Activated CD4-positive, alpha-beta T cell treated with anti-CD3 and anti-CD28 coated beads for 48 hours (primary cell): ENCODE results near the gene IL17RD.
"Not testable (repeated sequence)": the region's sequence is repeated elsewhere in the genome, so short reads cannot be mapped to it uniquely, and the experiment has no call there.

Source experiments
- DNase-seq: peaks from one replicate; pipeline ENCODE4 v3.0.0-alpha.2; 2020

IL17RD gene

DNA sequence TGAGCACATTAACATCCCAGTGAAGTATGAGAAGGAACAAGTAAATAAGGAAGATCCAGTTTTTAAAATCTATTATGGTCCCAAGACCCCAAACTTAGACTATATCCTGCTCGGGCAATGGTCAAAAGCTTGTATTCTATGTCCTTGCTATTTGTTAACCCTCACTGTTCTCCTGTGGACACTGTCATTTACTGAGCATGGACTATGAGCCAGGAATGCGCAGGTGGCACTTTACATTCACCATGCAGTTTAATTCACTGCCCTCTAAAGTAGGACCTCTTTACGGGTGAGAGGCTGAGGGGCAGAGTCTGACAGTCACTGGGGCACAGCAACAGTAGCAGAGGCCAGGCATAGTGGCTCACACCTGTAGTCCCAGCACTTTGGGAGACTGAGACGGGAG is 76.1 kb downstream of the IL17RD start:
- no peak for DNase-seq

DNA sequence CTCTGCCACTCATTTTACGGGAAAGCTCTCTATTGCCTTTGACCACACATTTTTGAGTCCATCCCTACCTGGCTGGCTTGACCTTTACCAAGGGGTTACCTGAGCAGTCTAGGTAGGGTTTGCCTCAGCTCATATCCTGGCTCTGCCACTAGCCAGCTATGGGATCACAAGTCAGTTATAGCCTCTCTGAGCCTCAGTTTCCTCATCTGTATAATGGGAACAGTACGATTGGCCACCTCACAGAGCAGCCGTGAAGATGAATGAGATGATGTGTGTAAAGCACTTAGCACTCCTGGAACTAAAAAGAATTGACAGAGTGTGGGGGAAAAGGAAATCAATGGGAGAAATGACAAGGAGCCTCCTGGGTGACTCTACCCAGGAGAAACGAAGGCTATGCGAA is 76.7 kb downstream of the IL17RD start:
- DNase-seq = no peak

DNA sequence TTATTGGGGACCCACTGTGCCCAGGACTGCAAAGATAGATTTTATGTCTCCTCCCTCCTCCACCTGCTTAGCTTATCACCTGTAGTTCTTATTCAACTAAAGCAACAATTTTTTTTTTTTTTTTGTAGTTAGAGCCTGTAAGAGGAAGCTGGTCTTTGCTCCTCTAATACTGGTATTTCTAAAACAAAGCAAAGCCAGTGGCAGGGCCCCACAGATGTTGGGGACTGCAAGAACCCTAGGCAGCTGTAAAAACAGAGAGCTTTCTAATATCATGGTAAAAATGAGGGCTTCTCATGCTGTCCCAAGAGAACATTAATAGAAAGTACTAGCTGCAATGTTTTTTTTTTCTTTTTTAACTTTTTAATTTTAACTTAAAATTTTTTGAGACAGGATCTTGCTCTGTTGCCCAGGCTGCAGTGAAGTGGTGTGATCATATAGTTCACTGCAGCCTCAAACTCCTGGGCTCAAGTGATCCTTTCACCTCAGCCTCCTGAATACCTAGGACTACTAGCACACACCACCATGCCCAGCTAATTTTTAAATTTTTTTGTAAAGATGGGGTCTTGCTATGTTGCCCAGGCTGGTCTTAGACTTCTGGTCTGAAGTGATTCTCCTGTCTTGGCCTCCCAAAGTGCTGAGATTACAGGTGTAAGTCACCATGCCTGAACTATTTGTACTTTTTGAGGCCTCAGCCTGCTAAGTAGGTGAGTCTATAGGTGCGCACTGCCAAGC is 77.6 kb downstream of the IL17RD start:
- no peak for DNase-seq

DNA sequence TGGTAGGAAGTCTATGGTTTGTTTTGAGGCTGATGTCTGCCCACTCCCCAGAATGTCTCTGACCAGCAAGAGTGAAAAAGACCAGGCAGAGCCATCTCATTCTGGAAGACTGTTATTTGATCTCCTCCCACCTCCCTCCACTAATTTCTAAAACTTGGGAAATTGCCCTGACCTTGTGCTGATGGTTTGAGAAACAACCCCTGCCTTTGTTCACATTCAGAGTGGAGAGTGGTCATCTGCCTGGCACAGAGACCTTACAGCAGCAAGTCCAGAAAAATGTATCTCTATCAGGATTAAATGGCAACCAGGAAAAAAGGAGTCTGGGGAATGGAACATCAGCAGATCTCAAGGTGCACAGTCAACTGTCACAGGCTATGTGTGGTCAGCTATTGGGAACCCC is 79.0 kb downstream of the IL17RD start:
- DNase-seq = no peak

DNA sequence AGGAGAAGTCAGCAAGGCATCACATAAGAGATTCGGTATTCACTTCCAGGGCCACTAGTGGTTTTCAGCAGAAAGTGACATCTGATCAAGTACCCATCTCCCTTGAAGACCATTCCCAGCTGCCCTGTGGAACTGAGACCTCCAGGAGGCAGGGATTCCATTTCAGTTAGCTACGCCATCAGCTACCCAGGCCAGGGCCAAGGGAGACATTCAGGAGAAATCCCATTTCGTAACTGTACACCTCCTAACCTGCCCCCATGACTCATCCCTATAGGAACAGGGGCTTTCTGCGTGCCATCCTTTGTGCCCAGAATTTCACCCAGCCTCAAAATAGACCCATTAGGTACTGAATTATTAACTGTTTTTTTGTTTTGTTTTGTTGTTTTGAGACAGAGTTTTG is 79.9 kb downstream of the IL17RD start:
- no peak for DNase-seq

DNA sequence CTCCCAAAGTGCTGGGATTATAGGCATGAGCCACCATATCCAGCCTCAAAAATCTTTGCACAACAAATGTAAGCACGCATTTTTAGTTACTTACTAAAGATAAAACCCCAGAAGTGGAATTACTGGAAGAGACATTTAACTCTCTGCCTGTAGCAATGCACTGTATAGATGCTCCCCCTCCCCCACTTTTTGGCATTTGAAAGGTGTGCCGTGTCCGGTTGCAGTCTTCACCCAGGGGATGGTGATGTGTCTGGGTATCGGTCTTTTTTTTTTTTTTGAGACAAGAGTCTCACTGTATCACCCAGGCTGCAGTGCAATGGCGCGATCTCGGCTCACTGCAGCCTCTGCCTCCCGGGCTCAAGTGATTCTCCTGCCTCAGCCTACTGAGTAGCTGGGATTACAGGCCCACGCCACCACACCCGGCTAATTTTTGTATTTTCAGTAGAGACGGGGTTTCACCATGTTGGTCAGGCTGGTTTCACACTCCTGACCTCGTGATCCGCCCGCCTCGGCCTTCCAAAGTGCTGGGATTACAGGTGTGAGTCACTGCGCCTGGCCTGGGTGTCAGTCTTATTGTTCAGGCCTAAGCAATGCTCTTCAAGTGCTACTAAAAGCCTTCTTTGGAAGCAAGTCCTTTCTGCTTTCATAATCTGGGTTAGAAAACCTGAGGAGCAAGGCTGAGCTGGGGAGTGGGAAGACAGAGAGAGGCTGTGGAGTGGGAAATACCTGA is 81.7 kb downstream of the IL17RD start:
- DNase-seq = not testable (repeated sequence)

DNA sequence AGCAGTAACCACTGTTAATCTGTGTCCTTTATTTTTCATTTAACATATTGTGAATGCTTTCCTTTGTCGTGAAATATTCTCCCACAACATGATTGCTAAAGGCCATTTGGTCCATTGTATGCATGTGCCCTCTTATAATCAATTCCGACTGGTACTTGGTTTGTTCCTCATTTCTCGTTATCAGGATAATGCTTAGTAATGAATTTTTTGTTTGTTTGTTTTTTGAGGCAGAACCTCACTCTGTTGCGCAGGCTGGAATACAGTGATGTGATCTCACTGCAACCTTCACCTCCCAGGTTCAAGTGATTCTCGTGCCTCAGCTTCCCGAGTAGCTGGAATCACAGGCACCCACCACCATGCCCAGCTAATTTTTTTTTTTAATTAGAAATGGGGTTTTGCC is 82.7 kb downstream of the IL17RD start:
- no peak for DNase-seq

DNA sequence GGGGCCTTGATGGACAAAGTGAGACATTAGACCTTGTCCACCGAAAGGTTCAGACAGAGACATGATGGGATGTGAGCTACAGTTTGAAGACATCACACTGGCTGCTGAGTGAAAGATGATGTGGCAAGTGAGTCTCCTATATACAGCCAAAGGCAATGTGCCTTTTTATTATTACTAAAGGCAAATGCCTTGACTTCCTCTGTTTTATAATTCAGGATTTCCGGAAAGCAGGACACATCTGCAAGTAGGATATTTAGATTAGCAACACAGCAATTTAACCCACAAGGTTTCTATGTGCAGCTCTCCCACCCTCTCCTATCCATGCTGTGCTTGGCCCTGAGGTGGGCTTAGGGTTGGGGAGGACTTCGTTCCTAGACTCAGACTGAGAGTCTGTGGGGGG is 84.0 kb downstream of the IL17RD start:
- no peak for DNase-seq

DNA sequence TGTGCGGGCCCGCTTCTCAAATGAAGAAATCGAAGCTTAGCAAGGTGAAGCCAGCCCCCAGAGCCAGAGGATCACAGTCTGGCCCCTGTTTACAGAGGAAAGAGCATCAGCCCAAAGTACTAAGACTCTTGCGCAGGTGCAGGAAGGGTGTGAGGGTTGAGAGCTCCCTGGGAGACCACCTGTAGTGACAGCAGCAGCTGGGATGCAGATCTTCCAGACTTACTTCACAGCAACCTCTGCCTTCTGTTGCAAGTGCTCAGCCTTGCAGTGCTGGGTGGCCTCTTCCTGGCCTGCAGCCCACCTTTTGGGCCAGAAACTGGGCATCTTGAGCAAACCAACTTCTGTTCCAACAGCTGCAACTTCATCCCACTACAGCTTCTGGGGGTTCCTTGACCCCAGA is 85.0 kb downstream of the IL17RD start:
- DNase-seq = no peak

DNA sequence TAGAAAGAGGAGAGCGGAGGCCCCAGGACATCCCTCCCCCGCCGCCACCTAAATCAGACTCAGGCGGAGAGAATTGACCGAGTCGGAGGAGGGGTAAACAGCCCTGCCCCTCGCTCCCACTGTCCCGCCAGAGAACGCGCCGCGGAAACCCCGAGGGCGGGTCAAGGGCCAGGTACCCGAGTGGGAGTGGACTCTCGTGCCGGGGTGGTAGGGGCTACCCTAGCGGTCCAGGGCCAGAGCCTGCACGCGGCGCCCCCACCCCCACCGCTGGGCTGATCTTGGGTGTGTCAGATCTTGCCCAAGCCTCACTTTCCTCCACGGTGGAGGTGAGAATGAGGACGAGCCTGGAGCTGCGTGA is 85.7 kb downstream of the IL17RD start:
- no peak for DNase-seq

DNA sequence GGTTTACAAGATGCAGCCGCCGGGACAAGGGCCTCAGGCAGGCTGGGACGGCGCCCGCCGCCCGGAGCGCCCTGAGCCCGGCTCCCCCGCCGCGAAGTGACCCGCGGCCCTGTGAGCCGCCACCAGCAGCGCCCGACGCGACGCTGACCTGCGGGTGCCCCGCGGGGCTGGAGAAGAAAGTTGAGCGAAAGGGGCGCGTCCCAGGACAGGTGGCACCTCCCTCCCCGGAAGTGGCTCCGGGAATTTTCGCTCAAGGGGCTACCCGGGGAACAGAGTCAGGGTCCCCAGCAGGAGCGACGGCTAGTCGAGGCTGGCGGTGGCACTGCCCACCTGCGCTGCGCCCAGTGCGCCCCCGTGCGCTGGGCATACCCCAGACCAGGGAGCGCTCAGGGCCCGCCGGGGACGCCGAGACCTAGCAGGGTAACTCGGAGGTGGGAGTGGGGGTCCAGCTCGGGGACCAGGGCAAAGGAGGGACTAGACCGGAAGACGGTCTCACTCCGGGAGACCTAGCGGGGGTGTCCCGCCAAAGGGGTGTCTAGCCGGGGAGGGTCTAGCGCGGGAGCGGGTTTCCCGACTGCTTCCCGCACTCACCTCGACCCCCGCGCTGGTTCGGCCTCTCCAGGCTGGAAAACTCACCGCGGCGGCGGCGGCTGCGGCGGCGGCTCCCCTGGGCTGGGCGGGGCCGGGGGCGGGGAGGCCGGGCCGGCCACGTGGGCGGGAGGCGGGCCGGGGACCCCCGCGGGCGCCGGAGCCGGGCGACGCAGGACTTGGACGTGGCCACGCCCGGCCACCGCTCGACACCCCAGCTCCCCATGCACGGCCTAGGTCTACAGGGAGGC is 86.3 kb downstream of the IL17RD start:
- peak; percentile 15 for DNase-seq

DNA sequence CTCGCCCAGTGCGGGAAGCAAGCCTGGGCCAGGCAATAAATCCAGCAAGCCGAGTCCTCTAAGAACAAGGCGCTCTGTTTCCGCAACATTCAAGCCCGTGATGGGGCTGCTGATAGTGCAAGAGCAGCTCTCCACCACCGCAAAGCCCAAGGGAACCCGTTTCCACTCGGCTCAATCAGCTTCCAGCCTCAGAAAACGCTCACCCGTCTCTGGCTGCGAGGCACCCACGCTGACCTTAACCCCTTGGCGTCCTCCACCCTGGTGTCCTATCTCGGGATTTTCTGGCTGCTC is 86.9 kb downstream of the IL17RD start:
- peak; percentile 37 for DNase-seq

DNA sequence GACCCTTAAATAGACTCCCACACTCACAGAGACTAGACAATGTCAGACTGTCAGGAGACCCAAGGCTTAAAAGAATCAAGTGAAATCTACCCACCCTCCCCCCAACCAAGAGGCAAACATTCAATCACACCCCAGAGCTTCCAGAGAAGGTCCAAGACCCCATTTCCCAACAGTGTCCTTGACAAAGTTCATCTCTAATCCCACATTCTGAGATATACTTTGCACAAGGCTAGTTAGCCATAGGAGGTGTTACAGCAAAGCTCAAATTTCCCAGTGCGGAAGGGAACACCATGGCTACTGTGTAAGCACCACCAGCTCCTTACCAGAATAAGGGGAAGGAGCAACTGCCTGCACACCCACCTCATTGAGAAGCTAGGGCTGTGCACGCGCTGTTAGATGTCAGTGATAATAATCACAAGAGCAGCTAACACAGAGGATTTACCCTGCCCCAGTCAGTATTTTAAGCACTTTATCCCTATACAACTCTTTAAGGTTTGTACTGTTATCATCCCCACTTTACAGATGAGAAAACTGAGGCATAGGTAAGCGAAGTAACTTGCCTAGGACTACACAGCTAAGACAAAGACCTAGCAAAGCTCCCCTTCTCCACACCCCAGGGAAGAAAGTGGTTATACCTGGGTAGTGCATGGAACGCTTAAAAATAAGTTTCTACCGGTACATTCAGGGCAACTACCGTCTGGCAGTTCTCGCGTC is 87.4 kb downstream of the IL17RD start:
- no peak for DNase-seq

DNA sequence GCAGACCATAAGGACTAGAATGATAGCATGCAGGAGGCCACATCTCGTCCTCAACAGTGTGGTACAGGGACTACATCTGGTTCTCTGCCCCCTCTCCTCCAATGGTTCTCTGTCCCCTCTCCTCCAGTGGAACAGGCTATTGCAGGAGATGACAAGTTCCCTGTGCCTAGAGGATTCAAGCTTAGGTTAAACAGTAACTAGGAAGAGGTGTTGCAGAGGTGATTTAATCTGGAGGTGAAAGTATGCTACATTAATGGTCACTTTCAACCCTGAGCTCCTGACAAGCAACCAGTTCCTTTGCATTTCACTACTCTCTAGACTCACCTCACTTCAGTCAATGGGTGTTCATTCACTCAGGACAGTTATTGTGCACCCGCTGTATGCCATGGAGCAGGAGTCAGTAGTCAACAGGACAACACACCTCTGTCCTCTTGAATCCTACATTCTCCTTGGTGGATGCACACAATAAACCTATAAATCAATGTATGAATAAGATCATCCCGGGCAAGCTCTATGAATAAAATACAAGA is 88.7 kb downstream of the IL17RD start:
- DNase-seq = no peak

DNA sequence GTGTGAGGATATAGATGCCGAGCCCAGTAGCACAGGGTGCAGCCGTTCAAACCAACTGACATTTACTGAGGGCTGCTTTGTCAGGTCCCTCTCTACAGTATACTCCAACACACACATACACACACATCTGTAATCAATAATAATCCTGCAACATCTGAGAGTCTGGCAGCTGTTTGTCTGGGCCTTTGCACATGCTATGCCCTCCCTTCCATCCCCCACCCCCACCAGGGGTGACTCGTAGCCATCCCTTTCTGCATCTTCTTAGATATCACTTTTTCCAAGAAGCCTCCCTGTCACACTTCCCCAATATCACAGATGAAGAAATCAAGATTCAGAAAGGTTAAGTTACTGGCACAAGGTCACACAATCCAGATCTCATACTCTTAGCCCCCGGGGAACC is 91.0 kb downstream of the IL17RD start:
- no peak for DNase-seq

DNA sequence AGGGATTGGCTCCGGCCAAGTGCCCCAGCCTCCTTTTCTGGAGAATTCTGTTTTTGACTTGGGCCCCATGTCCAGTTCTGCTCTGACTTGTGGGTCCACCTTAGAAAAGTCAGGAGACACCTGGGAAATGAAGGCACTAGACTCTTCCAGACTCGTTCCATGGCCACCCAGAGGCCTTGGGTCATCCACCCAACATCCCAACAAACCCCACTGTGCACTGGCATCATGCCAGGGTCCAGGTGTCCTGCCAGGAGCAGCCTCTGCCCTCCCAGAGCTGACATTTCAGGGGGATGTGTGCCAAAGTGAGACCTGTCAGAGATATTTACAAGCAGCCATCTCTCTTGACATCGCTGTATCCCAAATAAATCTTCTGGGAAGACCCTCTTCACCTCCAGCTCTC is 91.5 kb downstream of the IL17RD start:
- DNase-seq = no peak

DNA sequence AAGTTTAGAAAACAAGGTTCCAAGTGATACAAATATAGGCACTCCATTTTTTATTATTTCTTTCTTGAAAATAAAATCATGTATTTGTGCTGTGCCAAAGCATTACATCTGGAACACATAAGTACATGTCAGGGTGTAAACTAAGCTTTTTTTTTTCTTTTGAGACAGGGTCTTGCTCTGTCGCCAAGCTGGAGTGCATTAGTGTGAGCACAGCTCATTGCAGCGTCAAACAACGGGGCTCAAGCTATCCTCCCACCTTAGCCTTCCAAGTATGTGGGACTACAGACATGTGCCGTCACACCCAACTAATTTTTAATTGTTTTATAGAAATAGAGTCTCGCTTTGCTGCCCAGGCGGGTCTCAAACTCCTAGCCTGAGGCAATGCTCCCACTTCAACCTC is 95.7 kb downstream of the IL17RD start:
- DNase-seq = no peak

DNA sequence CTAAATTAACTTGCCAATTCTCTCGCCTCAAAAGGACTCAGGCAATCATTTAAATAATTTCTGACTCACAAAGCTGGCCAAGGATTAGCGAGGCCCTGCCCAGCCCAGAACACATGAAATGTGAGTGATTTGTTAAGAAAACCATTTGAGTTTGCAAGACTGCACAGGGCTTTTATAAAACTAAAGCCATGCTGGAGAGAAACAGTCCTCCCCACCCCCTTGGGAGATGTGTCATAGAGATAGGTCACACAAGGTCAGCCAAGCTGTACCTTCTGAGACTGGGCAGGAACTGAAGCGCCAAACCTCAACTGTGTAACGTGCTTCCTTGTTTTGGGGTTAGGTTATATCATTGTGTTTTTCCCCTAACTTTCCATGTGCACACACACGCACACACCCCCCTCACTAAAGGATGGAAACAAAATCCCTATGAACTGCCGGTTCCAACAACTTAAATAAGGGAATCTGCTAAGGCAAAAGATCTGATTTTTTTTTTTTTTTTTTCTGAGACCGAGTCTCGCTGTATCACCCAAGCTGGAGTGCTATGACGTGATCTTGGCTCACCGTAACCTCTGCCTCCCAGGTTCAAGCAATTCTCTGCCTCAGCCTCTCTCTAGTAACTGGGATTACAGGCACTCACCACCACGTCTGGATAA is 96.6 kb downstream of the IL17RD start:
- no peak for DNase-seq

DNA sequence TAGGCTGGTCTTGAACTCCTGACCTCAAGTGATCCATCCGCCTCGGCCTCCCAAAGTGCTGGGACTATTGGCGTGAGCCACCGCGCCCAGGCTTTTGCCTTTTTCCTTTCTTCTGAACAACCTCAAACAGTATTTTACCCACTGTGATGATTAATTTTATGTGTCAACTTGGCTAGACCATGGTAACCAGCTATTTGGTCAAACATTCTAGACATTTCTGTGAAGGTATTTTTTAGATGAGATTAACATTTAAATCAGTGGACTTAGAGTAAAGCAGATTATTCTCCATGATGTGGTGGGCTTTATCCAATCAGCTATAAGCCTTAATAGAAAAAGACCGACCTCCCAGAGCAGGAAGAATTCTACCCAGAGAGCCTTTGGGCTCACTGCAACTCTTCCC is 98.7 kb downstream of the IL17RD start:
- DNase-seq = no peak

DNA sequence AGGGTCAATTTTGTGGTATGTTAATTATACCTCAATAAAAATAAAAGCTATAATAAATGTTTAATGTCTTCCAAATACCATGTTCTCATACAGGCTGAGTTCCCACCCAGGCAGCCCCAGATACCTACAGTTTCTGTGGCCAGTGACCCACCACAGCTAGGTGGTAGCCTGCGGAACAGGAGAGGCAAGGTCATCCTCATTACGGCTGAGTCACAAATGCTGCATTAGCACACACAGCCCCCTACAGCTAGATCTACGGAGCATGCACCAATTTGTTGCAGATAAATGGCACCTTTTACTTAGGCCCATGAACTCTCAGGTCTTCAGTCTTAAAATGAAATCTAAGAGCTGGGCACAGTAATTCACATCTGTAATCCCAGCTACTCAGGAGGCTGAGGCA is 99.6 kb downstream of the IL17RD start:
- no peak for DNase-seq

DNA sequence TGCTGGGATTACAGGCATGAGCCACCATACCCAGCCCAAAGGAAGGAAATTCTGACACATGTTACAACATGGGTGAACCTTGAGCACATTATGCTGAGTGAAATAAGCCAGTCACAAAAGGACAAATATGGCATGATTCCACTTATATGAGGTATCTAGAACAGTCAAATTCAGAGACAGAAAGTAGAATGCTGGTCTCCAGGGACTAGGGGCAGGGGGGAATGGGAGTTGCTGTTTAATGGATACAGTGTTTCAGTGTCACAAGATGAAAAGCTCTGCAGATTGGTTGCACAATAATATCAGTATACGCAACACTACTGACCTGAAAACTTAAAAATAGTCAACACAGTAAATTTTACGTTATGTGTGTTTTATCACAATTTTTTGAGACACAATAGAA is 100.6 kb downstream of the IL17RD start:
- DNase-seq = no peak

DNA sequence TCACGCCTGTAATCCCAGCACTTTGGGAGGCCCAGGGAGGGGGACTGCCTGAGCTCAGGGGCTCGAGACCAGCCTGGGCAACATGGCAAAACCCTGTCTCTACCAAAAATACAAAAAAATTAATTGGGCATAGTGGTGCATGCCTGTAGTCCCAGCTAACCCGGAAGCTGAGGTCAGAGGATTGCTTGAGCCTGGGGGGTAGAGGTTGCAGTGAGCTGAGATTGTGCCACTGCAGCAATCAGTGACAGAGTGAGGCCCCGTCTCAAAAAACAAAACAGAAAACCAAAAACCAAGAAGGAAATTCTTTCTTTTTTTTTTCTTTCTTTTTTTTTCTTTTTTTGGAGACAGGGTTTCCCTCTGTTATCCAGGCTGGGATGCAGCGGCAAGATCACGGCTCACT is 101.2 kb downstream of the IL17RD start:
- no peak for DNase-seq

DNA sequence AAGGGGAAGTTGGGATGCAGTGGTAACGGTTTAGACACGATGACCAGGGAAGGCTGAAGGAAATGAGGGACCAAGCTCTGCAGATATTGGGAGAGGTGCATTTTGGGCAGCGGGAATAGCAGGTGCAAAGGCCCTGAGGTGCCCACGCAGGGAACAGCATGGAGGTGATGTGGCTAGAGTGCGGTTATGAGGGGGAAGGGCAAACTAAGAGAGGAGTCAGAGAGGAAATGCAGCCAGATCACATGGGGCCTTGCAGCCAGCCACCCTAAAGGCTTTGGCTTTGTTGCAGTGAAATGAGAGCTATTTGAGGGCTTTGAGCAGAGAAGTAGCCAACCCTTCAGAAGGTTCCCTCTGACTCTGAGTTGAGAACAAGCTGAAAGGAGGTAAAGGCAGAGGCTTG is 102.1 kb downstream of the IL17RD start:
- DNase-seq = no peak
